SKM-1 treated with dmso at 0.1 percent for 144 hours (cell line): ENCODE results near the gene SOX2.

Experiments used
- DNase-seq: peaks from one replicate; lab custom pipeline; 2025; ENCODE audit not compliant: unreplicated experiment; lab: John Stamatoyannopoulos, UW

SOX2 gene

GRCh38 chr3:181711325-181712135, at the start of gene SOX2:
Gene SOX2, plus strand, starts transcription at chr3:181711925. Its CDS starts 436 bp downstream, at chr3:181712361.
- DNase-seq: no peak

GRCh38 chr3:181683563-181683962, 28.2 kb upstream of the SOX2 start:
- DNase-seq: no peak

GRCh38 chr3:181687190-181687589, 24.5 kb upstream of the SOX2 start:
- no peak for DNase-seq

GRCh38 chr3:181687731-181688130, 24.0 kb upstream of the SOX2 start:
- DNase-seq: no peak

- no peak for DNase-seq
These were observed 22.2 kb upstream of the SOX2 start for GRCh38 chr3:181689546-181689945.

- DNase-seq: no peak
These were observed 21.0 kb upstream of the SOX2 start for GRCh38 chr3:181690769-181691168.

GRCh38 chr3:181691901-181692300, 19.8 kb upstream of the SOX2 start:
- DNase-seq: no peak

- DNase-seq: no peak
These were observed 19.2 kb upstream of the SOX2 start for GRCh38 chr3:181692311-181693145.

GRCh38 chr3:181693280-181693679, 18.4 kb upstream of the SOX2 start:
- no peak for DNase-seq

GRCh38 chr3:181694805-181695660, 16.7 kb upstream of the SOX2 start:
- DNase-seq: no peak

- DNase-seq: no peak
These were observed 15.8 kb upstream of the SOX2 start for GRCh38 chr3:181695661-181696491.

GRCh38 chr3:181696626-181697230, 15.0 kb upstream of the SOX2 start:
- no peak for DNase-seq

GRCh38 chr3:181698263-181698954, 13.3 kb upstream of the SOX2 start:
- DNase-seq: no peak

- no peak for DNase-seq
These were observed 12.4 kb upstream of the SOX2 start for GRCh38 chr3:181699171-181699903.

- DNase-seq: peak; percentile 72
These were observed 11.3 kb upstream of the SOX2 start for GRCh38 chr3:181700168-181701087.

GRCh38 chr3:181701096-181701495, 10.6 kb upstream of the SOX2 start:
- DNase-seq: no peak

- no peak for DNase-seq
These were observed 7.9 kb upstream of the SOX2 start for GRCh38 chr3:181703601-181704420.
